Tibial nerve (tissue), 4 donors: ENCODE measurements around the gene BPTF. TPM values are rescaled to one million over a fixed set of nuclear protein-coding genes. Genes with fewer than 3 reads are reported as not detected.
"Not testable (repeated sequence)": the region's sequence is repeated elsewhere in the genome, so short reads cannot be mapped to it uniquely, and the experiment has no call there.

Source experiments
- DNase-seq, 2 donors: peaks; one replicate each; pipeline ENCODE4 v3.0.0-alpha.2; 2019; ENCODE audit warnings: low spot score in 2 of 2
- H3K27ac ChIP-seq, 4 donors: fragments of 200-600 bp; sonication (generic) in 3 of 4; one replicate each; pipeline ENCODE4 v1.5.1; 2017 to 2019; ENCODE audit warnings: mild to moderate bottlenecking in 1 of 4
- H3K27me3 ChIP-seq, 2 donors: fragments of 200-600 bp; sonication (generic) in 1 of 2; one replicate each; pipeline versions ENCODE4 v1.5.1 to v1.6.0; 2017 to 2019
- H3K36me3 ChIP-seq, 3 donors: fragments of 200-600 bp; sonication (generic); one replicate each; pipeline ENCODE4 v1.5.1; 2018 to 2019
- H3K4me1 ChIP-seq, 4 donors: fragments of 200-600 bp; sonication (generic) in 3 of 4; one replicate each; pipeline ENCODE4 v1.5.1; 2017 to 2019
- H3K4me3 ChIP-seq, 4 donors: fragments of 200-600 bp; sonication (generic) in 3 of 4; one replicate each; pipeline ENCODE4 v1.5.1; 2017 to 2019; ENCODE audit warnings: mild to moderate bottlenecking in 1 of 4, moderate library complexity in 1 of 4
- H3K9me3 ChIP-seq, 4 donors: fragments of 200-600 bp; sonication (generic) in 3 of 4; one replicate each; pipeline ENCODE4 v1.5.1; 2017 to 2019
- CTCF ChIP-seq, 5 experiments: fragments of 200-600 bp in 3 of 5; fragments of 450-650 bp in 2 of 5; sonication (generic) in 3 of 5; IDR thresholded peaks; one replicate each; pipeline ENCODE4 v1.5.1; 2016 to 2019; ENCODE audit warnings: antibody characterized with exemption in 5 of 5, mild to moderate bottlenecking in 3 of 5, moderate library complexity in 2 of 5
- EP300 ChIP-seq, 2 donors: sonication (generic); formaldehyde crosslinking; IDR thresholded peaks; one replicate each; pipeline ENCODE4 v1.6.1; 2017; ENCODE audit warnings: antibody characterized with exemption in 2 of 2, mild to moderate bottlenecking in 1 of 2
- POLR2A ChIP-seq, 2 donors: fragments of 450-650 bp; IDR thresholded peaks; one replicate each; pipeline ENCODE4 v1.6.1; 2017; ENCODE audit warnings: antibody characterized with exemption in 2 of 2, mild to moderate bottlenecking in 2 of 2, moderate library complexity in 2 of 2
- WGBS, 2 donors: methylation state at CpG; one replicate each; pipeline ENCODE4 v1.1.5; 2018; 5-methylcytosine and 5-hydroxymethylcytosine counted together
- total RNA-seq, 4 donors: library from RNA; depleted of rRNA; stranded (reverse); fragments of >200 nt; gene quantifications; one replicate each; pipeline ENCODE4 v1.1.0, GENCODE V29; 2016

BPTF gene
- total RNA-seq, 4 donors from 2014 or later: 72.8 to 124 (median 113) TPM

- TF ChIP-seq POLR2A (IDR thresholded peaks at IDR 0.05): no peak
- TF ChIP-seq EP300 (IDR thresholded peaks at IDR 0.05): no peak
- TF ChIP-seq CTCF (IDR thresholded peaks at IDR 0.05): no peak
- no peak for DNase-seq
- H3K27ac ChIP-seq: no peak overlapping the region
- WGBS, 2 donors: 65% methylated on average over 7 of the region's 7 CpGs
- no peaks in the 10 kb centered on the region for H3K4me1 ChIP-seq
- H3K27me3 ChIP-seq: no peaks in the 10 kb centered on the region
- no peaks in the 10 kb centered on the region for H3K9me3 ChIP-seq
- H3K36me3 ChIP-seq: no peaks in the 10 kb centered on the region
- H3K4me3 ChIP-seq: no peak overlapping the region
Measured at GRCh38 chr17:67818110-67819002, 6.9 kb upstream of the BPTF start.

- WGBS, 2 donors: 95 to 99% methylated on average over 5 of the region's 5 CpGs
- DNase-seq: no peak
- no peaks in the 10 kb centered on the region for H3K9me3 ChIP-seq
- no peaks in the 10 kb centered on the region for H3K36me3 ChIP-seq
- H3K4me1 ChIP-seq: peaks cover 0 to 4% (median 2%) of the 10 kb centered on the region in 4 donors
- no peak overlapping the region for H3K4me3 ChIP-seq
- no peak overlapping the region for H3K27ac ChIP-seq
- TF ChIP-seq EP300 (IDR thresholded peaks at IDR 0.05) (no peak), CTCF (IDR thresholded peaks at IDR 0.05) (no peak), POLR2A (IDR thresholded peaks at IDR 0.05) (no peak)
- no peaks in the 10 kb centered on the region for H3K27me3 ChIP-seq
Measured at GRCh38 chr17:67819722-67820121, 5.6 kb upstream of the BPTF start.

GRCh38 chr17:67821871-67822367 lies 3.4 kb upstream of the BPTF start:
- H3K4me3 ChIP-seq: no peak overlapping the region
- H3K4me1 ChIP-seq: peaks cover 0 to 7% (median 3%) of the 10 kb centered on the region in 4 donors
- WGBS, 2 donors: 88 to 92% methylated on average over 12 of the region's 12 CpGs
- H3K27me3 ChIP-seq: no peaks in the 10 kb centered on the region
- no peak for TF ChIP-seq POLR2A (IDR thresholded peaks at IDR 0.05)
- no peak for TF ChIP-seq EP300 (IDR thresholded peaks at IDR 0.05)
- no peak for TF ChIP-seq CTCF (IDR thresholded peaks at IDR 0.05)
- DNase-seq: no peak
- H3K27ac ChIP-seq: no peak overlapping the region
- H3K36me3 ChIP-seq: no peaks in the 10 kb centered on the region
- no peaks in the 10 kb centered on the region for H3K9me3 ChIP-seq

- peaks cover 0 to 47% (median 36%) of the 10 kb centered on the region in 4 donors for H3K4me1 ChIP-seq
- H3K9me3 ChIP-seq, H3K36me3 ChIP-seq, H3K27me3 ChIP-seq: not testable (repeated sequence)
- peak overlapping the region; percentile 48 to 90 (median 81) for H3K4me3 ChIP-seq
- DNase-seq: peak in 1 of 2 donors; percentile 16
- WGBS, 2 donors: 1 to 2% methylated on average over 30 to 37 of the region's 94 CpGs
- H3K27ac ChIP-seq: peak overlapping the region; percentile 96 to 98 (median 97)
Measured at GRCh38 chr17:67825627-67826601, 611 bp downstream of the BPTF start.

- TF ChIP-seq EP300 (IDR thresholded peaks at IDR 0.05) (no peak), POLR2A (IDR thresholded peaks at IDR 0.05) (no peak), CTCF (IDR thresholded peaks at IDR 0.05) (no peak)
- Histone ChIP-seq H3K4me1 (peaks cover 0 to 70% (median 43%) of the 10 kb centered on the region in 4 donors), H3K27ac (no peak overlapping the region), H3K36me3 (peaks cover 0 to 2% (median 0%) of the 10 kb centered on the region in 3 donors), H3K27me3 (no peaks in the 10 kb centered on the region), H3K9me3 (no peaks in the 10 kb centered on the region), H3K4me3 (no peak overlapping the region)
- 25 to 26% methylated on average over 7 of the region's 7 CpGs for WGBS, 2 donors
- DNase-seq: no peak
Measured at GRCh38 chr17:67829331-67829730, 4.0 kb downstream of the BPTF start.
